Skeletal muscle tissue (tissue), 4 donors: ENCODE results near the gene FRMD5. TPM values are rescaled to one million over a fixed set of nuclear protein-coding genes. Genes with fewer than 3 reads are reported as not detected.

Experiments used
- H3K27ac ChIP-seq: one replicate; pipeline ENCODE4 v1.7.0; 2013; ENCODE audit warnings: mild to moderate bottlenecking, low read depth, low read length, inconsistent platforms
- H3K27me3 ChIP-seq, 3 donors: one replicate each; pipeline ENCODE4 v1.7.0; 2013; ENCODE audit warnings: low read length in 3 of 3; ENCODE audit not compliant: control insufficient read depth in 3 of 3, insufficient read depth in 3 of 3
- H3K36me3 ChIP-seq, 3 donors: one replicate each; pipeline ENCODE4 v1.7.0; 2013; ENCODE audit warnings: low read length in 3 of 3; ENCODE audit not compliant: control insufficient read depth in 3 of 3, insufficient read depth in 3 of 3
- H3K4me1 ChIP-seq, 3 donors: one replicate each; pipeline ENCODE4 v1.7.0; 2013; ENCODE audit warnings: low read length in 3 of 3, mild to moderate bottlenecking in 3 of 3; ENCODE audit not compliant: control insufficient read depth in 3 of 3, insufficient read depth in 3 of 3
- H3K4me3 ChIP-seq, 3 donors: one replicate each; pipeline ENCODE4 v1.7.0; 2013; ENCODE audit warnings: low read length in 3 of 3
- H3K9ac ChIP-seq, 3 donors: one replicate each; pipeline ENCODE4 v1.7.0; 2013; ENCODE audit warnings: low read length in 3 of 3, mild to moderate bottlenecking in 3 of 3, moderate library complexity in 2 of 3, low read depth in 1 of 3
- H3K9me3 ChIP-seq, 3 donors: one replicate each; pipeline ENCODE4 v1.7.0; 2013; ENCODE audit warnings: low read length in 3 of 3; ENCODE audit not compliant: control insufficient read depth in 3 of 3
- total RNA-seq: library from RNA; depleted of rRNA; stranded (reverse); fragments of >200 nt; gene quantifications from one replicate; pipeline ENCODE4 v1.2.3, GENCODE V29; 2014
- donor health status: Osteomylitis.

The FRMD5 gene
- total RNA-seq, 1 donor from 2014 or later = 3.7 TPM

GRCh38 chr15:43969802-43970375 is 225.2 kb downstream of the FRMD5 start:
- no peaks in the 10 kb centered on the region for H3K9me3 ChIP-seq
- no peak overlapping the region for H3K27ac ChIP-seq
- no peaks in the 10 kb centered on the region for H3K27me3 ChIP-seq
- no peak overlapping the region for H3K9ac ChIP-seq
- H3K4me3 ChIP-seq = no peak overlapping the region
- no peaks in the 10 kb centered on the region for H3K36me3 ChIP-seq
- no peaks in the 10 kb centered on the region for H3K4me1 ChIP-seq

- Histone ChIP-seq H3K9me3 (no peaks in the 10 kb centered on the region), H3K4me3 (no peak overlapping the region), H3K4me1 (no peaks in the 10 kb centered on the region), H3K27ac (no peak overlapping the region), H3K9ac (no peak overlapping the region), H3K27me3 (no peaks in the 10 kb centered on the region), H3K36me3 (no peaks in the 10 kb centered on the region)
Observed at GRCh38 chr15:43968551-43968950, 226.5 kb downstream of the FRMD5 start.

GRCh38 chr15:43966646-43967045 is 228.4 kb downstream of the FRMD5 start:
- Histone ChIP-seq H3K9ac (no peak overlapping the region), H3K9me3 (no peaks in the 10 kb centered on the region), H3K27me3 (no peaks in the 10 kb centered on the region), H3K36me3 (no peaks in the 10 kb centered on the region), H3K27ac (no peak overlapping the region), H3K4me3 (no peak overlapping the region), H3K4me1 (no peaks in the 10 kb centered on the region)

DNA sequence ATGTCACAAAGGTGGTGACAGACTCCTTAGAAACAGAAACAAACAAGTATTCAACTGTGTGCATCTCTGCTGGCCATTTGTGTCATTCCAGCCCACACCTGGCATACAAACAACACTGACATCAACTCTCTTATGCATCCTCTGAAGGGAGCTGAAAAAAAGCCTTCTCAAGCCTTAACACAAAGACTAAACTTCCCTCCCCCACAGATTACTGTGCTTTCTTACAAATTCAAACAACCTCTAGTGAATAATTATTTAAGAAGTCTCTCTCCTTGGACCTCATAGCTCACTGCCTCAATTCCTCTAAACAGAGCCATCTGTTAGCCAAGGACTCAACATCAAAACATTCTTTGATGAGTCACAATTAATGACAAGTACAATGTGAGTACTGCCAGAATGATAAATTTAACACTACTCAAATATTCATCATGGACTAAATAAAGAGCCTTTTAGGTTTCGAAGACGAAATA is 236.2 kb downstream of the FRMD5 start:
- no peaks in the 10 kb centered on the region for H3K9me3 ChIP-seq
- H3K4me3 ChIP-seq = no peak overlapping the region
- no peaks in the 10 kb centered on the region for H3K4me1 ChIP-seq
- no peaks in the 10 kb centered on the region for H3K27me3 ChIP-seq
- H3K27ac ChIP-seq = no peak overlapping the region
- no peak overlapping the region for H3K9ac ChIP-seq
- H3K36me3 ChIP-seq = no peaks in the 10 kb centered on the region

- Histone ChIP-seq H3K9ac (no peak overlapping the region), H3K4me1 (no peaks in the 10 kb centered on the region), H3K9me3 (no peaks in the 10 kb centered on the region), H3K27me3 (no peaks in the 10 kb centered on the region), H3K4me3 (no peak overlapping the region), H3K36me3 (no peaks in the 10 kb centered on the region), H3K27ac (no peak overlapping the region)
Observed at GRCh38 chr15:43957724-43958123, 237.3 kb downstream of the FRMD5 start.

- Histone ChIP-seq H3K36me3 (no peaks in the 10 kb centered on the region), H3K27ac (no peak overlapping the region), H3K4me3 (no peak overlapping the region), H3K9me3 (no peaks in the 10 kb centered on the region), H3K27me3 (no peaks in the 10 kb centered on the region), H3K4me1 (no peaks in the 10 kb centered on the region), H3K9ac (no peak overlapping the region)
Observed at GRCh38 chr15:43955140-43955539, 239.9 kb downstream of the FRMD5 start.

DNA sequence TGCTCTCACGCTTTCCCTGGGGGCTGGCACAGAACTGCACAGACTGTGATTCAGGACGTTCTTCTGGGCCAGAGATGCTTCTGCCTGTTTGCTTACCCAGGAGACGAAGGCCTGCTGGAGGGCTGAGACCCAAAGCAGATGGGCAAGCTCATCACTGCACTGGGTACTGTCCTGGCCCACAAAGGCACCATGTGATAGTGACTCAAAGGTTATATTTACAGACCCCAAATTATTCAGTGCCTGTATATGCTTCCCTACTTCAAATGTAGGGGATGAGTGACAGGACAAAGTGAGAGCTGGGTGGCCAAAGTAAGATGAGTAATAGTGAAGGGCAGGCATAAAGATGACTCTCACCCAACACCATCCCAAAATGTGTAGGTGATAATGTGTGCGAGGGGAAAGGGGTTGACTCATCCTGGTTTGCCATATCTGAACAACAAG is 240.9 kb downstream of the FRMD5 start:
- Histone ChIP-seq H3K9ac (no peak overlapping the region), H3K9me3 (no peaks in the 10 kb centered on the region), H3K4me3 (no peak overlapping the region), H3K4me1 (no peaks in the 10 kb centered on the region), H3K27ac (no peak overlapping the region), H3K36me3 (no peaks in the 10 kb centered on the region), H3K27me3 (no peaks in the 10 kb centered on the region)

DNA sequence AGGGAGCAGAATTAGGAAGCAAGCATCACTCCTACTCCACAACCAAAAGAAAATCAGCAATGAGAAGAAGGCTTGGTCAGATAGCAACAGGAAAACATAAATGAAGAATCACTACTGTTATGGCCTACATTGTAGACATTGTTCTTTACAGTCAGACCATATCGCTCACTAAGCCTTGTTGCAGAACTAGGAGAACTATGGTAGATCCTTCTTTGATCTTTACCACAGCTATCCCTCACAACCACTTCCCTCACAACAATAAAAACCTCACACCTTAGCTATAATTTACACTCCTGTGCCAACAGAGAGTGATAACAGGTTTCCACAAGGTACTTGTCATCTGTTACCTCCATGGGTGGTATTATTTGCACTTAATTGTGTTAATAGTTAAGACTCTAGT is 241.7 kb downstream of the FRMD5 start:
- Histone ChIP-seq H3K27ac (no peak overlapping the region), H3K4me3 (no peak overlapping the region), H3K9me3 (no peaks in the 10 kb centered on the region), H3K36me3 (no peaks in the 10 kb centered on the region), H3K4me1 (no peaks in the 10 kb centered on the region), H3K27me3 (no peaks in the 10 kb centered on the region), H3K9ac (no peak overlapping the region)

GRCh38 chr15:43950531-43950930 is 244.5 kb downstream of the FRMD5 start:
- no peak overlapping the region for H3K27ac ChIP-seq
- no peaks in the 10 kb centered on the region for H3K4me1 ChIP-seq
- H3K9me3 ChIP-seq = no peaks in the 10 kb centered on the region
- no peaks in the 10 kb centered on the region for H3K36me3 ChIP-seq
- H3K9ac ChIP-seq = no peak overlapping the region
- no peak overlapping the region for H3K4me3 ChIP-seq
- no peaks in the 10 kb centered on the region for H3K27me3 ChIP-seq

DNA sequence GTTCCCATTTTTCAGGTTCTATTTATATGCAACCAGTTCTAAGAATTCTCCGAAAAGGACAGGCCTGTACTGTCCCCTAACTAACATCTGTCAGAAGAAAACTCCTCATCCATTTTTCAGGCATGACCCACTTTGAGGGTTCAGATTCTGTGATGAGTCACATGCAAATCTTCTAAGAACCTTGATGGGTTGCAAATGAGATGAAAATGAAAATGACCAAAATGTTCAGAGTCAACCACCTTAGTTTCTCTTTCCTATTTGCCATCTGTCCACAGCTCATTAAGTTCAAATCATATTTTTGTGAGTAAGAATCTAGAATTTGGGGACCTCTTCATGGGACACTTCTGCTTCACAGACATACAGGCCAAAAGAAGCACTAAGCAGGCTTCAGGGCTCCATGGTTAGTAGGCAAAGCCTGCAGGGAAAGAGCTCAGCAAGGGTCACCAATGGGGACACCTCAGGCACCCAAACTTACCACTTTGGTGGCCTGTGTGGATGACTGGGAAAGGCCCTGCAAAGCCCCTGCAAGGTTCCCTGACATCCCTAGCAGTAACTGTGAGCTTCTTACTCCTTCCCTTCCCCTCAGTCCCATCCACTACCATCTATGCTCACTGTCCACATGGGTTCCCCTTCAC is 246.3 kb downstream of the FRMD5 start:
- no peak overlapping the region for H3K4me3 ChIP-seq
- H3K36me3 ChIP-seq = no peaks in the 10 kb centered on the region
- H3K9me3 ChIP-seq = no peaks in the 10 kb centered on the region
- H3K27ac ChIP-seq = no peak overlapping the region
- H3K4me1 ChIP-seq = no peaks in the 10 kb centered on the region
- peaks cover 0 to 2% (median 0%) of the 10 kb centered on the region in 3 donors for H3K27me3 ChIP-seq
- no peak overlapping the region for H3K9ac ChIP-seq
